AG09309 (cell line): ENCODE data around the gene BLM.

ENCODE experiments used
- DNase-seq: peaks from one replicate; pipeline ENCODE4 v3.0.0-alpha.2; 2010; ENCODE audit warnings: low read depth
- H3K4me3 ChIP-seq: 2 replicates; pipeline ENCODE4 v1.5.1; 2011; ENCODE audit warnings: mild to moderate bottlenecking, low read depth, low read length, moderate library complexity; ENCODE audit not compliant: control insufficient read depth
- TF ChIP-seq, protein P1 (sequence below): IDR thresholded peaks from 2 replicates; pipeline ENCODE4 v1.5.1; 2011; ENCODE audit warnings: mild to moderate bottlenecking, low read depth, low read length, inconsistent platforms; ENCODE audit not compliant: insufficient read depth, control insufficient read depth; ENCODE audit errors: missing control alignments

Gene BLM

DNA sequence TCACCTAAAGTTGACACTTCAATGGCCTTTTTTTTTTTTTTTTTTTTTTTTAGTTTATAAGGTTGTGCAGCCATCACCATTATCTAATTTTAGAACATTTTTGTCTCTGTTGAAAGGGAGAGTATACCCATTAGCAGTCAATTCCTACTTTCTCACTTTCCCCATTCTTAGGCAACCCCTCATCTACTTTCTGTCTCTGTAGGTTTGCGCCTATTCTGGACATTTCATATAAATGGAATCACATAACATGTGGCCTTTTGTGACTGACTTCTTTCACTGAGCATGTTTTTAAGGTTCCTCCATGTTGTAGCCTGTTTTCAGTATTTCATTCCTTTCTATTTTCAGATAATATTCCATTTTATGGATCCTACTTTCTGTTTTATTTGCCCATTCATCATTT lies 56.3 kb downstream of the BLM start:
- no peak overlapping the region for H3K4me3 ChIP-seq
- DNase-seq, result no peak
- TF ChIP-seq, protein P1, sequence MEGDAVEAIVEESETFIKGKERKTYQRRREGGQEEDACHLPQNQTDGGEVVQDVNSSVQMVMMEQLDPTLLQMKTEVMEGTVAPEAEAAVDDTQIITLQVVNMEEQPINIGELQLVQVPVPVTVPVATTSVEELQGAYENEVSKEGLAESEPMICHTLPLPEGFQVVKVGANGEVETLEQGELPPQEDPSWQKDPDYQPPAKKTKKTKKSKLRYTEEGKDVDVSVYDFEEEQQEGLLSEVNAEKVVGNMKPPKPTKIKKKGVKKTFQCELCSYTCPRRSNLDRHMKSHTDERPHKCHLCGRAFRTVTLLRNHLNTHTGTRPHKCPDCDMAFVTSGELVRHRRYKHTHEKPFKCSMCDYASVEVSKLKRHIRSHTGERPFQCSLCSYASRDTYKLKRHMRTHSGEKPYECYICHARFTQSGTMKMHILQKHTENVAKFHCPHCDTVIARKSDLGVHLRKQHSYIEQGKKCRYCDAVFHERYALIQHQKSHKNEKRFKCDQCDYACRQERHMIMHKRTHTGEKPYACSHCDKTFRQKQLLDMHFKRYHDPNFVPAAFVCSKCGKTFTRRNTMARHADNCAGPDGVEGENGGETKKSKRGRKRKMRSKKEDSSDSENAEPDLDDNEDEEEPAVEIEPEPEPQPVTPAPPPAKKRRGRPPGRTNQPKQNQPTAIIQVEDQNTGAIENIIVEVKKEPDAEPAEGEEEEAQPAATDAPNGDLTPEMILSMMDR, result no peak

DNA sequence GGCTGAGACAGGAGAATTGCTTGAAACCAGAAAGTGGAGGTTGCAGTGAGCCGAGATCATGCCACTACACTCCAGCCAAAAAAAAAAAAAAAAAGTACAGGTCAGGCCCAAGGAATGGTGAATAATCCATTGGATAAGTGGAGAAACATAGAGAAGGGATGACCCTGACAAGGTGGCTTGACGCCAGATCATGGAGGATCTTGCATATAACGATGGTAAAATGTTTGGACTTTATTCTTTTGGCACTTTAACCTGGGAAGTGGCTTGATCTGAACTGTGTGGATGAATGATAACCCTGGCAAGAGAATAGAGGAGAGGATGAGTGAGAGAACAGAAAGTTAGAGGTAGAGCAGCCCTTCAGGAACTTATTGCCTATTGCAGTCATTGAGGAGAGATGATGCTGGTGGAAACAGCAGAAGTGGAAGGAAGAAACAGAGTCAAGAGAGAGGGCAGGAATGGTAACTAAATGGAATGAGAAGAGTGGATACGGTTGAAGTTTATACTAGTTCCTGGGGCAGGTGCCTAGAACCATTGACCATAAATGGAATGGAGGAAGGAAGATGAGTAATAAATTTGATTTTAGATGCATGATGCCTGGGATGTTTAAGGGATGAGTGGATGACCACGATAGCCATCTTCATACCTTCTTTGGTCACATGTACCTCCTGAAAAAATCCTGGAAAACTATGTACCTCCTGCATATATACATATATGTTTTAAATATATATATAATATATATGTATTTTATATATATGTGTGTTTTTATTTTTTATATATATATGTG lies 57.8 kb downstream of the BLM start:
- peak; percentile 16 for DNase-seq
- TF ChIP-seq, protein P1, result no peak
- H3K4me3 ChIP-seq, result no peak overlapping the region

GRCh38 chr15:90780916-90781315 lies 63.8 kb downstream of the BLM start:
- no peak overlapping the region for H3K4me3 ChIP-seq
- no peak for DNase-seq
- TF ChIP-seq, protein P1, result no peak

DNA sequence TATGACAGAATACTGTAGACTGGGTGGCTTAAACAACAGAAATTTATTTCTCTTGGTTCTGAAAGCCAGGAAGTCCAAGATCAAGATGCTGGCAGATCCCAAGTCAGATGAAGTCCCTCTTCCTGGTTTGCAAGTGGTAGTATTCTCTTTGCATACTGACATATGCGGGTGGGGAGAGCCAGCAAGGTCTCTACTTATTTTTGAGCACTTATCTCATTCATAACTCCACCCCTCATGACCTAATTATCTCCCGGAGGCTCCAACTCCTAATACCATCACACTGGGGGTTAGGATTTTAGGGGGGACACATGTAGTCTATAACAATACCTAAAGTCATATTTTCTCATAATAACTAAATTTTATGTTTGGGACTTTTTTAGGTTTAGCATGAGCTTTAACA lies 65.3 kb downstream of the BLM start:
- H3K4me3 ChIP-seq, result no peak overlapping the region
- DNase-seq, result no peak
- TF ChIP-seq, protein P1, result no peak

DNA sequence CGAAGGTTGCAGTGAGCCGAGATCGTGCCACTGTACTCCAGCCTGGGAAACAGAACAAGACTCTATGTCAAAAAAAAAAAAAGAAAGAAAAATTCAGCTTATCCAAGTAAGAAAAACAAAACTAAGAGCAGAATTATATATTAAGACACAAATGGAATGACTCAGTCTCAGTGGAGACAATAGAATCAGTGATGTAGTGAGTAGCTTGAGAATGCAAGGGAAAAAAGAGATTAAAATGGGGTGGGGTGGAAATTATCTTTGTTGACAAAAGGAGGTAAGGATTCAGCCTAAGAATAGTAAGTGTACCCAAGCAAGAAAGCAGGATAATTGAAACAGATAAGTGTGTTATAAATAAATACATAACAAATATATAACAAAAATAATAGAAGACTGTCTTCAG lies 70.7 kb downstream of the BLM start:
- TF ChIP-seq, protein P1, result no peak
- H3K4me3 ChIP-seq, result no peak overlapping the region
- no peak for DNase-seq

- TF ChIP-seq, protein P1, result no peak
- no peak overlapping the region for H3K4me3 ChIP-seq
- DNase-seq, result no peak
Measured at GRCh38 chr15:90789462-90789861, 72.3 kb downstream of the BLM start.
